Thyroid gland (tissue), 4 donors: ENCODE results near the gene SPRY1.

Experiments used
- POLR2A ChIP-seq, 2 donors: fragments of 450-650 bp; IDR thresholded peaks; one replicate each; pipeline ENCODE4 v1.6.1; 2017; ENCODE audit warnings: antibody characterized with exemption in 2 of 2, mild to moderate bottlenecking in 2 of 2, moderate library complexity in 1 of 2
- TF ChIP-seq, protein P1 (sequence below), 6 experiments: fragments of 200-600 bp in 3 of 6; fragments of 450-650 bp in 3 of 6; sonication (generic) in 3 of 6; IDR thresholded peaks; one replicate each; pipeline ENCODE4 v1.5.1; 2016 to 2019; ENCODE audit warnings: antibody characterized with exemption in 6 of 6, mild to moderate bottlenecking in 2 of 6, inconsistent platforms in 1 of 6, moderate library complexity in 1 of 6

DNA sequence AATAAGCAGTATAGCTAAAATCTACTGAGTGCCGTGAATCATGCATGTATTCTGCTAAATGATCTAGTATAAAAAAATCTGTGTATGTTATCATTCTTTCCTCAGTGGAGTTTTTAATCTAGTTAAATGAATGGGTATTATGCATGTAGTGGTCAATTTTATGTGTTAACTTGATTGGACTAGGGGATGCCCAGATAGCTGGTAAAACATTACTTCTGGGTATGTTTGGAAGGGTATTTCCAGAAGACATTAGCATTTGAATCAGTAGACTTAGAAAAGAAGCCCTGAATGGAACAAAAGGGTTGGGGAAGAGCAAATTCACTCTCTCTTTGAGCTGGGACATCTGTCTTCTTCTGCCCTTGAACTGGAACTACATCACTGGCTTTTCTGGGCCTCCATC, 34.5 kb upstream of the SPRY1 start:
- TF ChIP-seq, protein P1, sequence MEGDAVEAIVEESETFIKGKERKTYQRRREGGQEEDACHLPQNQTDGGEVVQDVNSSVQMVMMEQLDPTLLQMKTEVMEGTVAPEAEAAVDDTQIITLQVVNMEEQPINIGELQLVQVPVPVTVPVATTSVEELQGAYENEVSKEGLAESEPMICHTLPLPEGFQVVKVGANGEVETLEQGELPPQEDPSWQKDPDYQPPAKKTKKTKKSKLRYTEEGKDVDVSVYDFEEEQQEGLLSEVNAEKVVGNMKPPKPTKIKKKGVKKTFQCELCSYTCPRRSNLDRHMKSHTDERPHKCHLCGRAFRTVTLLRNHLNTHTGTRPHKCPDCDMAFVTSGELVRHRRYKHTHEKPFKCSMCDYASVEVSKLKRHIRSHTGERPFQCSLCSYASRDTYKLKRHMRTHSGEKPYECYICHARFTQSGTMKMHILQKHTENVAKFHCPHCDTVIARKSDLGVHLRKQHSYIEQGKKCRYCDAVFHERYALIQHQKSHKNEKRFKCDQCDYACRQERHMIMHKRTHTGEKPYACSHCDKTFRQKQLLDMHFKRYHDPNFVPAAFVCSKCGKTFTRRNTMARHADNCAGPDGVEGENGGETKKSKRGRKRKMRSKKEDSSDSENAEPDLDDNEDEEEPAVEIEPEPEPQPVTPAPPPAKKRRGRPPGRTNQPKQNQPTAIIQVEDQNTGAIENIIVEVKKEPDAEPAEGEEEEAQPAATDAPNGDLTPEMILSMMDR (IDR thresholded peaks at IDR 0.05), result no peak
- TF ChIP-seq POLR2A (IDR thresholded peaks at IDR 0.05), result no peak
